ENCODE measurements around the gene UNC45A. TPM values are rescaled to one million over a fixed set of nuclear protein-coding genes. Genes with fewer than 3 reads are reported as not detected.

Gene UNC45A
- total RNA-seq, 1 experiment from 2014 or later, result 63.1 TPM

DNA sequence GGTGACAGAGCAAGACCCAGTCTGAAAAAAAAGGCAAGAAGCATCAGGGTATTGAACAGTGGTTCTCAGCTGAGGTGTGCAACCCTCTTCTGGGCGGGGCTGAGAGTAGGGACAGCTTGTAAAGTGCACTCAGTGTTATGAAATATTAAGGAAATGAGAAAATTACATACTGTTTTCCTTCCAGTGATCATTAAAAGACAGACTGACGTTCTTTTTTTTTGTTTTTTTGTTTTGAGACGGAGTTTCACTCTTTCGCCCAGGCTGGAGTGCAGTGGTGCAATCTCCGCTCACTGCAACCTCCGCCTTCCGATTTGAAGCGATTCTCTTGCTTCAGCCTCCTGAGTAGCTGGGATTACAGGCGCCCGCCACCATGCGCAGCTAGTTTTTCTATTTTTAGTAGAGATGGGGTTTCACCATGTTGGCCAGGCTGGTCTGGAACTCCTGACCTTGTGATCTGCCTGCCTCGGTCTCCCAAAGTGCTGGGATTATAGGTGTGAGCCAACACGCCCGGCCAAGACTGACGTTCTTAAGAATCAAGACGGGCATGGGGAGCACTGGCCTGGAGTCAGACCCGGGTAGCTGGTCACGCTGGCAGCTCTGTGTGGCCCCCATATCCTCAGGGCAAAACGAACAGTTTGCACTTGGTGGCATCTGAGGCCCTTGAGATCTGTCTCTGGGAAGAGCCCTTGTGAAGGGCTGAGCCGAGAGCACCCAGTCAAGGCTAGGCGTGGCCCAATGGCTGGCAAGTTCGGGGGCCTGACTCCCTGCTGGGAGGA, 20.6 kb upstream of the UNC45A start:
- POLR2A ChIA-PET, result interaction anchor here (0.9 to 1.6 kb wide), 3 partner anchors 11 to 16 kb away, joined by 4 to 5 read pairs (median 4); partner anchors contain the start of gene MAN2A2
- Mint-ChIP-seq H3K9me3 (ENCODE audit: unreplicated experiment) (no peaks in the 10 kb centered on the region), H3K36me3 (ENCODE audit: insufficient read depth, unreplicated experiment) (peaks cover 44% of the 10 kb centered on the region), H3K27me3 (ENCODE audit: insufficient read depth, unreplicated experiment) (no peaks in the 10 kb centered on the region), H3K27ac (ENCODE audit: low read depth, unreplicated experiment) (no peak overlapping the region), H3K4me3 (ENCODE audit: unreplicated experiment) (no peak overlapping the region), H3K4me1 (ENCODE audit: insufficient read depth, unreplicated experiment) (no peaks in the 10 kb centered on the region)
- no TSS peak for BruUV-seq (replicated peaks)
- no peak for DNase-seq (ENCODE audit: unreplicated experiment)
- CTCF ChIA-PET, result interaction anchor here (0.8 to 1.6 kb wide), 2 partner anchors 12 to 141 kb away, joined by 3 to 4 read pairs; partner anchors contain the start of gene MAN2A2
- TF ChIP-seq, protein P1, sequence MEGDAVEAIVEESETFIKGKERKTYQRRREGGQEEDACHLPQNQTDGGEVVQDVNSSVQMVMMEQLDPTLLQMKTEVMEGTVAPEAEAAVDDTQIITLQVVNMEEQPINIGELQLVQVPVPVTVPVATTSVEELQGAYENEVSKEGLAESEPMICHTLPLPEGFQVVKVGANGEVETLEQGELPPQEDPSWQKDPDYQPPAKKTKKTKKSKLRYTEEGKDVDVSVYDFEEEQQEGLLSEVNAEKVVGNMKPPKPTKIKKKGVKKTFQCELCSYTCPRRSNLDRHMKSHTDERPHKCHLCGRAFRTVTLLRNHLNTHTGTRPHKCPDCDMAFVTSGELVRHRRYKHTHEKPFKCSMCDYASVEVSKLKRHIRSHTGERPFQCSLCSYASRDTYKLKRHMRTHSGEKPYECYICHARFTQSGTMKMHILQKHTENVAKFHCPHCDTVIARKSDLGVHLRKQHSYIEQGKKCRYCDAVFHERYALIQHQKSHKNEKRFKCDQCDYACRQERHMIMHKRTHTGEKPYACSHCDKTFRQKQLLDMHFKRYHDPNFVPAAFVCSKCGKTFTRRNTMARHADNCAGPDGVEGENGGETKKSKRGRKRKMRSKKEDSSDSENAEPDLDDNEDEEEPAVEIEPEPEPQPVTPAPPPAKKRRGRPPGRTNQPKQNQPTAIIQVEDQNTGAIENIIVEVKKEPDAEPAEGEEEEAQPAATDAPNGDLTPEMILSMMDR (IDR thresholded peaks at IDR 0.05; ENCODE audit: unreplicated experiment), result no peak
- intact Hi-C loops (cut with micrococcal nuclease), result no loop called here

DNA sequence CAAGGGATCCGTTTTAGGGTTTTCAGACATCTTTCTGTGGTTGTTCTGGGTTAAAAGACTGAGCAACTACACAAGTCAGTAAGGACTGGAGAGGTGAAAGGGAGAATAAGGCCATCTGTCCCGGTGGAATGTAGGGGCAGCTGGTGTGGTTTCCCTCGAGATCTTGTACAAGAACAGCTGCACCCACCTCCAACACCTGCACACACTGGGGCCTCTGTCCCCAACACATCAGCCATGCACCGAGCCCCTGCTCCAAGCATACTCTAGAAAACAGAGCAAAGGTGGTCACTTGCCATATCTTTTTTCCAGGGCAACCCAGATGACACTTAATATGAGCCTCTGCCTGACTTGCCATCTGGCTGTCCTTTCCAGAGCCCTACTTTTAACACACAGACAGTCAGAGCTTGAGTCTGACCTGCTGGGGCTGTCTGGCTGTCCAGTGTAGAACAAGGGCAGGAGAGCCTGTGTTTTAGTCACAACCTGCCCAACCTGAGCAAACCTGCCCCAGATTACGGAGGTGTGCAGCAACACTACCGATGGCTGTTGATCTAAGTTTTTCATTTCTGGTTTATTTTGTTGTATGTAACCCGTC, 19.8 kb upstream of the UNC45A start:
- Mint-ChIP-seq H3K9me3 (ENCODE audit: unreplicated experiment) (no peaks in the 10 kb centered on the region), H3K36me3 (ENCODE audit: insufficient read depth, unreplicated experiment) (peaks cover 42% of the 10 kb centered on the region), H3K4me3 (ENCODE audit: unreplicated experiment) (no peak overlapping the region), H3K27ac (ENCODE audit: low read depth, unreplicated experiment) (no peak overlapping the region), H3K4me1 (ENCODE audit: insufficient read depth, unreplicated experiment) (no peaks in the 10 kb centered on the region), H3K27me3 (ENCODE audit: insufficient read depth, unreplicated experiment) (no peaks in the 10 kb centered on the region)
- no peak for DNase-seq (ENCODE audit: unreplicated experiment)
- TF ChIP-seq, protein P1 (IDR thresholded peaks at IDR 0.05; ENCODE audit: unreplicated experiment), result no peak
- no TSS peak for BruUV-seq (replicated peaks)
- intact Hi-C loops (cut with micrococcal nuclease), result no loop called here
- ChIA-PET CTCF (interaction anchor here (0.8 to 1.6 kb wide), 3 partner anchors 13 to 34 kb away, joined by 4 read pairs; partner anchors contain the start of gene MAN2A2), POLR2A (no interaction called here)

DNA sequence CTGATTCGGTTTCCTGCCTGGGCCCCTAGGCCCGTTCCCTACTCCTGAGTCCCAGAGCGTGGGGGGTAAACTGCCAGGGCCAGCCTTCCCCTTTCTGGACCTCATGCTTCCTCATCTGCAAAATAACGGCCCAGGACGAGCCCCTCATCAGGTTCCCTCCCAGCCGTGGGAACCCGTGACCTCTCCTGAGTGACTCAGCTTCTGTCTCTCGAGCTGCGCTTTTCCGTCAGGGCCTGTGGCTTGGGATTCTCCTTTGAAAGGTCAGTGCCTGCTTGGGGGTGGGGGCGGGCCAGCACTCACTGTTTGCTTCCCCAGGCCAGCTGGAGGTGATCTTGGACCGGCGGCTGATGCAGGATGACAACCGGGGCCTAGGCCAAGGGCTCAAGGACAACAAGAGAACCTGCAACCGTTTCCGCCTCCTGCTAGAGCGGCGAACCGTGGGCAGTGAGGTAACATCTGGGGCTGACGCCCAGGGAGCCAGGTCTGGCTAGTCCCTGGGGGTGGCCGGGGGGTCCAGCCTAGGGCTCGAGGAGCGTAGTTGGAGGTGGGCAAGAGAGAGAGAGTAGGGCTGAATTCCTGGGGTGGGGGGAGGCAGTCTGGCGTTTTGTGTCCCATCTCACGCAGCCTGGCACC, 19.2 kb upstream of the UNC45A start:
- H3K36me3 Mint-ChIP-seq (ENCODE audit: insufficient read depth, unreplicated experiment), result peaks cover 39% of the 10 kb centered on the region
- ChIA-PET CTCF (interaction anchor here (0.8 to 1.2 kb wide), 2 partner anchors 16 to 33 kb away, joined by 4 read pairs; no protein-coding TSS in a partner anchor), POLR2A (no interaction called here)
- no peak for DNase-seq (ENCODE audit: unreplicated experiment)
- no peaks in the 10 kb centered on the region for H3K27me3 Mint-ChIP-seq (ENCODE audit: insufficient read depth, unreplicated experiment)
- no peak overlapping the region for H3K4me3 Mint-ChIP-seq (ENCODE audit: unreplicated experiment)
- intact Hi-C loops (cut with micrococcal nuclease), result no loop called here
- H3K4me1 Mint-ChIP-seq (ENCODE audit: insufficient read depth, unreplicated experiment), result no peaks in the 10 kb centered on the region
- no TSS peak for BruUV-seq (replicated peaks)
- TF ChIP-seq, protein P1 (IDR thresholded peaks at IDR 0.05; ENCODE audit: unreplicated experiment), result no peak
- no peaks in the 10 kb centered on the region for H3K9me3 Mint-ChIP-seq (ENCODE audit: unreplicated experiment)
- H3K27ac Mint-ChIP-seq (ENCODE audit: low read depth, unreplicated experiment), result no peak overlapping the region

GRCh38 chr15:90916461-90916860, 18.6 kb upstream of the UNC45A start:
- no peaks in the 10 kb centered on the region for H3K4me1 Mint-ChIP-seq (ENCODE audit: insufficient read depth, unreplicated experiment)
- ChIA-PET POLR2A (no interaction called here), CTCF (interaction anchor here (0.8 to 1.2 kb wide), 2 partner anchors 15 to 32 kb away, joined by 4 read pairs; no protein-coding TSS in a partner anchor)
- peaks cover 41% of the 10 kb centered on the region for H3K36me3 Mint-ChIP-seq (ENCODE audit: insufficient read depth, unreplicated experiment)
- H3K27ac Mint-ChIP-seq (ENCODE audit: low read depth, unreplicated experiment), result no peak overlapping the region
- DNase-seq (ENCODE audit: unreplicated experiment), result no peak
- intact Hi-C loops (cut with micrococcal nuclease), result no loop called here
- TF ChIP-seq, protein P1 (IDR thresholded peaks at IDR 0.05; ENCODE audit: unreplicated experiment), result no peak
- H3K9me3 Mint-ChIP-seq (ENCODE audit: unreplicated experiment), result no peaks in the 10 kb centered on the region
- BruUV-seq (replicated peaks), result no TSS peak
- no peaks in the 10 kb centered on the region for H3K27me3 Mint-ChIP-seq (ENCODE audit: insufficient read depth, unreplicated experiment)
- H3K4me3 Mint-ChIP-seq (ENCODE audit: unreplicated experiment), result no peak overlapping the region
